ENCODE data around the gene KCNH2.
"Not testable (repeated sequence)": the region's sequence is repeated elsewhere in the genome, so short reads cannot be mapped to it uniquely, and the experiment has no call there.

Gene KCNH2

GRCh38 chr7:150927157-150927955 lies 50.8 kb downstream of the KCNH2 start:
- DNase-seq, result no peak
- intact Hi-C loops (cut with DNase I), result no loop called here

- intact Hi-C loops (cut with DNase I), result no loop called here
- DNase-seq, result no peak
Observed at GRCh38 chr7:150926066-150926465, 52.1 kb downstream of the KCNH2 start.

- DNase-seq, result peak in 1 of 42 donors; percentile 27
- intact Hi-C loops (cut with DNase I), result no loop called here
Observed at GRCh38 chr7:150924369-150924781, 53.7 kb downstream of the KCNH2 start.

GRCh38 chr7:150923802-150924201 lies 54.3 kb downstream of the KCNH2 start:
- no peak for DNase-seq
- intact Hi-C loops (cut with DNase I), result no loop called here

GRCh38 chr7:150923196-150923595 lies 54.9 kb downstream of the KCNH2 start:
- intact Hi-C loops (cut with DNase I), result no loop called here
- no peak for DNase-seq

GRCh38 chr7:150919160-150919559 lies 59.0 kb downstream of the KCNH2 start:
- intact Hi-C loops (cut with DNase I), result no loop called here
- DNase-seq, result peak in 2 of 42 donors; percentile 20 to 27

GRCh38 chr7:150918378-150918777 lies 59.7 kb downstream of the KCNH2 start:
- DNase-seq, result no peak
- intact Hi-C loops (cut with DNase I), result no loop called here

- intact Hi-C loops (cut with DNase I), result no loop called here
- no peak for DNase-seq
Observed at GRCh38 chr7:150917969-150918368, 60.2 kb downstream of the KCNH2 start.

- intact Hi-C loops (cut with DNase I), result no loop called here
- no peak for DNase-seq
Observed at GRCh38 chr7:150916670-150917069, 61.5 kb downstream of the KCNH2 start.

- no peak for DNase-seq
- intact Hi-C loops (cut with DNase I), result no loop called here
Observed at GRCh38 chr7:150914966-150915365, 63.2 kb downstream of the KCNH2 start.

- DNase-seq, result no peak
- intact Hi-C loops (cut with DNase I), result no loop called here
Observed at GRCh38 chr7:150914196-150914595, 63.9 kb downstream of the KCNH2 start.

GRCh38 chr7:150912427-150912826 lies 65.7 kb downstream of the KCNH2 start:
- intact Hi-C loops (cut with DNase I), result no loop called here
- DNase-seq, result no peak

- no peak for DNase-seq
- intact Hi-C loops (cut with DNase I), result no loop called here
Observed at GRCh38 chr7:150911590-150912267, 66.4 kb downstream of the KCNH2 start.

GRCh38 chr7:150910996-150911422 lies 67.1 kb downstream of the KCNH2 start:
- DNase-seq, result no peak

GRCh38 chr7:150910305-150910995 lies 67.7 kb downstream of the KCNH2 start:
- DNase-seq; intact Hi-C loops (cut with DNase I): not testable (repeated sequence)

More at GRCh38 chr7:150910996-150911422, 67.1 kb downstream of the KCNH2 start:
- intact Hi-C loops (cut with DNase I), result no loop called here

- intact Hi-C loops (cut with DNase I), result no loop called here
Observed at GRCh38 chr7:150909200-150909995, 68.7 kb downstream of the KCNH2 start.

GRCh38 chr7:150908173-150908572 lies 69.9 kb downstream of the KCNH2 start:
- intact Hi-C loops (cut with DNase I), result no loop called here
- DNase-seq, result no peak

More at GRCh38 chr7:150909200-150909995, 68.7 kb downstream of the KCNH2 start:
- no peak for DNase-seq

GRCh38 chr7:150904011-150904909 lies 73.9 kb downstream of the KCNH2 start:
- DNase-seq, result no peak
- intact Hi-C loops (cut with DNase I), result no loop called here

All from head of caudate nucleus (tissue), 42 donors.